Endothelial cell (in vitro differentiated cells): ENCODE measurements around the gene DSTN. TPM values are rescaled to one million over a fixed set of nuclear protein-coding genes. Genes with fewer than 3 reads are reported as not detected.
A peak's percentile ranks its signal among the peaks of the same experiment; 100 is the strongest.

Experiments used
- DNase-seq: peaks from one replicate; pipeline ENCODE4 v3.0.0; 2021; ENCODE audit warnings: low spot score
- H3K27ac Mint-ChIP-seq: one replicate; pipeline ENCODE4 v1.8.0; 2021; ENCODE audit warnings: mixed read lengths, inconsistent platforms; ENCODE audit not compliant: unreplicated experiment
- H3K27me3 Mint-ChIP-seq: one replicate; pipeline ENCODE4 v1.8.0; 2021; ENCODE audit warnings: mild to moderate bottlenecking, moderate library complexity, mixed read lengths, inconsistent platforms; ENCODE audit not compliant: unreplicated experiment
- H3K36me3 Mint-ChIP-seq: one replicate; pipeline ENCODE4 v1.8.0; 2021; ENCODE audit warnings: mild to moderate bottlenecking, low read depth, mixed read lengths, inconsistent platforms; ENCODE audit not compliant: unreplicated experiment
- H3K4me1 Mint-ChIP-seq: one replicate; pipeline ENCODE4 v1.8.0; 2021; ENCODE audit warnings: mild to moderate bottlenecking, mixed read lengths, inconsistent platforms; ENCODE audit not compliant: unreplicated experiment
- H3K4me3 Mint-ChIP-seq: one replicate; pipeline ENCODE4 v1.8.0; 2021; ENCODE audit warnings: mild to moderate bottlenecking, mixed read lengths, inconsistent platforms; ENCODE audit not compliant: unreplicated experiment
- H3K9me3 Mint-ChIP-seq: one replicate; pipeline ENCODE4 v1.8.0; 2021; ENCODE audit warnings: mixed read lengths, inconsistent platforms; ENCODE audit not compliant: unreplicated experiment
- total RNA-seq: library from RNA; stranded (reverse); fragmentation: NEBNext Ultra II Directional; extraction: Animal tissue kit (Norgen Biotek cat#: 25700); gene quantifications from one replicate; pipeline ENCODE4 v1.2.1, GENCODE V29; 2021; ENCODE audit not compliant: unreplicated experiment
- TF ChIP-seq, protein P1 (sequence below): fragments of 200-600 bp; sonication (generic); IDR thresholded peaks from one replicate; pipeline ENCODE4 v1.5.0; 2021; ENCODE audit warnings: antibody characterized with exemption; ENCODE audit not compliant: unreplicated experiment

The DSTN gene
- total RNA-seq, 1 donor from 2014 or later, result 142 TPM

DNA sequence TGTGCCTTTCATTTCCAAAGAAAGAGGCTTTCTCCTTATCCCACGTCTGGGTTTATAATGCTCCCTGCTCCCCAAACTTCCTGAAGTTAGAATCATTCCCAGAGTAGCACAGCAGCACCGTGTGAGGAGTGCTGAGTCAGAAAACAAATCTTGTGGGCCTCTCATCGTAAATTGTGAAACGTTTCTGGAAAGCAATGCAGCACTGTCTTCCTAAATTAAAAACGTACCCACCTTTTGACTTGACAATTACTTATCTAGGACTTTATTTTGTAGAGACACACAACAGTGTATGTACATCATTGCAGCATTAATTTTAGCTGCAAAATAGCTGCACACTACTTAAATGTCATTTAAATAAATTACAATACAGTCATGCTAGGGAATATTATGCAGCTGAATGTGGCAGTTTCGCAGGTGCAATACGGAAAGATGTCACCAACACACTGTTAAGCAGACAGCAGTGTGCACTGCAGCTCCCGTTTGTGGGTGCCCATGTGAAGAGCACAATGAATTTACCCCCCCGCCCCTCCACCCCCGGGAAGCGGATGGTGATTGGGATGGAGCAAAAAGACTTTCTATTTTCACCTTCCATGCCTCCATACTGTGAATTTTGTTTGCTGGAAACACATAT is 81.4 kb downstream of the DSTN start:
- Mint-ChIP-seq H3K27me3 (no peaks in the 10 kb centered on the region), H3K4me1 (peaks cover 2% of the 10 kb centered on the region), H3K9me3 (no peaks in the 10 kb centered on the region), H3K36me3 (peaks cover 7% of the 10 kb centered on the region), H3K27ac (peak overlapping the region; percentile 15), H3K4me3 (no peak overlapping the region)
- TF ChIP-seq, protein P1, sequence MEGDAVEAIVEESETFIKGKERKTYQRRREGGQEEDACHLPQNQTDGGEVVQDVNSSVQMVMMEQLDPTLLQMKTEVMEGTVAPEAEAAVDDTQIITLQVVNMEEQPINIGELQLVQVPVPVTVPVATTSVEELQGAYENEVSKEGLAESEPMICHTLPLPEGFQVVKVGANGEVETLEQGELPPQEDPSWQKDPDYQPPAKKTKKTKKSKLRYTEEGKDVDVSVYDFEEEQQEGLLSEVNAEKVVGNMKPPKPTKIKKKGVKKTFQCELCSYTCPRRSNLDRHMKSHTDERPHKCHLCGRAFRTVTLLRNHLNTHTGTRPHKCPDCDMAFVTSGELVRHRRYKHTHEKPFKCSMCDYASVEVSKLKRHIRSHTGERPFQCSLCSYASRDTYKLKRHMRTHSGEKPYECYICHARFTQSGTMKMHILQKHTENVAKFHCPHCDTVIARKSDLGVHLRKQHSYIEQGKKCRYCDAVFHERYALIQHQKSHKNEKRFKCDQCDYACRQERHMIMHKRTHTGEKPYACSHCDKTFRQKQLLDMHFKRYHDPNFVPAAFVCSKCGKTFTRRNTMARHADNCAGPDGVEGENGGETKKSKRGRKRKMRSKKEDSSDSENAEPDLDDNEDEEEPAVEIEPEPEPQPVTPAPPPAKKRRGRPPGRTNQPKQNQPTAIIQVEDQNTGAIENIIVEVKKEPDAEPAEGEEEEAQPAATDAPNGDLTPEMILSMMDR, result no peak
- no peak for DNase-seq

GRCh38 chr20:17651760-17652388 is 82.0 kb downstream of the DSTN start:
- Mint-ChIP-seq H3K4me1 (peaks cover 2% of the 10 kb centered on the region), H3K9me3 (no peaks in the 10 kb centered on the region), H3K27ac (no peak overlapping the region), H3K27me3 (no peaks in the 10 kb centered on the region), H3K4me3 (no peak overlapping the region), H3K36me3 (peaks cover 13% of the 10 kb centered on the region)
- TF ChIP-seq, protein P1, result no peak
- DNase-seq, result no peak

DNA sequence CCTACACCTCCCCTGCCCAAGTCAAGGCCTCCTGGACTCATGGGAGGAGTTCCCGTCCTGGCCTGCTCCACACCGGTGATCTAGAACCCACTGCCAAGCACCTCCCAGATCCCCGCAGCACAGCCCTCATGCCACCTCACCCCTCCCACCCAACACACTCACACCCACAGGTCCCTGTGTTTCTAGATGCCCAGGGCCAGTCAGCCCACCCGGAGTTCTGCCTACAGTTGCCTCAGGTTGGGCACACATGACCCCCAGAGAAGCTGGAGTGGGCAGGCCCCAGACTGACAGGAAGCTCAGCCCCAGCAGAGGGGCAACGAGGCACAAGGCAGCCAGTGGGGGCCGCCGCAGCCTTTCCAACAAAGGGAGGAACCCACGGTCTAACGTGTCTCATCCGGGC is 82.5 kb downstream of the DSTN start:
- Mint-ChIP-seq H3K4me3 (no peak overlapping the region), H3K9me3 (no peaks in the 10 kb centered on the region), H3K36me3 (peaks cover 15% of the 10 kb centered on the region), H3K4me1 (peaks cover 2% of the 10 kb centered on the region), H3K27me3 (no peaks in the 10 kb centered on the region), H3K27ac (no peak overlapping the region)
- DNase-seq, result no peak
- TF ChIP-seq, protein P1, result no peak

- peaks cover 6% of the 10 kb centered on the region for H3K4me1 Mint-ChIP-seq
- no peaks in the 10 kb centered on the region for H3K27me3 Mint-ChIP-seq
Measured at GRCh38 chr20:17653835-17654648, 84.2 kb downstream of the DSTN start.

More at GRCh38 chr20:17653835-17654648, 84.2 kb downstream of the DSTN start:
- TF ChIP-seq, protein P1, result no peak
- Mint-ChIP-seq H3K9me3 (no peaks in the 10 kb centered on the region), H3K4me3 (no peak overlapping the region), H3K36me3 (peaks cover 30% of the 10 kb centered on the region), H3K27ac (peak overlapping the region; percentile 42)
- no peak for DNase-seq
